HepG2 (cell line): Measurements from ENCODE around the gene PFKP. TPM values are rescaled to one million over a fixed set of nuclear protein-coding genes. Genes with fewer than 3 reads are reported as not detected.

Source experiments
- ARID5B ChIP-seq: IDR thresholded peaks from 2 replicates; pipeline ENCODE4 v1.4.0; 2020; ENCODE audit warnings: mild to moderate bottlenecking, missing genetic modification reagents
- BCL6 ChIP-seq: IDR thresholded peaks from 2 replicates; pipeline ENCODE4 v1.6.1; 2016; ENCODE audit warnings: missing genetic modification reagents, missing compliant biosample characterization
- CREB1 ChIP-seq, 2 experiments: fragments of 450-650 bp in 1 of 2; IDR thresholded peaks; 2 replicates each; pipeline ENCODE4 v1.6.1; 2016 to 2017; ENCODE audit warnings: control low read depth in 1 of 2, mild to moderate bottlenecking in 1 of 2, missing compliant biosample characterization in 1 of 2, missing genetic modification characterization in 1 of 2
- CREM ChIP-seq, 2 experiments: sonication (generic) in 1 of 2; formaldehyde crosslinking in 1 of 2; IDR thresholded peaks; 2 replicates each; pipeline versions ENCODE4 v1.4.0 to v1.6.1; 2016 to 2020; ENCODE audit warnings: antibody characterized with exemption in 1 of 2, mild to moderate bottlenecking in 1 of 2, missing genetic modification reagents in 1 of 2
- EP300 ChIP-seq, 3 experiments: sonication (generic) in 1 of 3; formaldehyde crosslinking in 1 of 3; IDR thresholded peaks; 2 replicates each; pipeline versions ENCODE4 v1.5.1 to v1.6.1; 2011 to 2020; ENCODE audit warnings: low read depth in 2 of 3, low read length in 2 of 3, borderline replicate concordance in 1 of 3, improper control_type of control experiment in 1 of 3, mild to moderate bottlenecking in 1 of 3, missing genetic modification reagents in 1 of 3, moderate library complexity in 1 of 3
- FOSL2 ChIP-seq: sonication (generic); formaldehyde crosslinking; IDR thresholded peaks from 2 replicates; pipeline ENCODE4 v1.4.0; 2020; ENCODE audit warnings: missing genetic modification reagents
- GATAD2A ChIP-seq: IDR thresholded peaks from 2 replicates; pipeline ENCODE4 v1.6.1; 2016
- GPN1 ChIP-seq: sonication (generic); formaldehyde crosslinking; IDR thresholded peaks from 2 replicates; pipeline ENCODE4 v1.5.1; 2020; ENCODE audit warnings: missing genetic modification reagents, borderline replicate concordance
- JUN ChIP-seq: sonication (generic); formaldehyde crosslinking; IDR thresholded peaks from 2 replicates; pipeline ENCODE4 v1.4.0; 2020; ENCODE audit warnings: mild to moderate bottlenecking, missing genetic modification reagents
- JUNB ChIP-seq: sonication (generic); formaldehyde crosslinking; IDR thresholded peaks from 2 replicates; pipeline ENCODE4 v1.8.0; 2022; ENCODE audit warnings: missing genetic modification reagents, mild to moderate bottlenecking, borderline replicate concordance
- NFIC ChIP-seq: IDR thresholded peaks from 2 replicates; pipeline ENCODE4 v1.6.1; 2012; ENCODE audit warnings: mild to moderate bottlenecking, low read length, inconsistent platforms
- NFYC ChIP-seq: IDR thresholded peaks from 2 replicates; pipeline ENCODE4 v1.6.1; 2016; ENCODE audit warnings: missing genetic modification reagents, missing compliant biosample characterization
- PAXIP1 ChIP-seq: sonication (generic); formaldehyde crosslinking; conservative IDR thresholded peaks from 2 replicates; pipeline ENCODE4 v1.4.0; 2020; ENCODE audit warnings: mild to moderate bottlenecking, missing genetic modification reagents, moderate library complexity
- REXO4 ChIP-seq: sonication (generic); formaldehyde crosslinking; IDR thresholded peaks from 2 replicates; pipeline ENCODE4 v1.8.0; 2022; ENCODE audit warnings: missing genetic modification reagents, mild to moderate bottlenecking, borderline replicate concordance
- SAP130 ChIP-seq: IDR thresholded peaks from 2 replicates; pipeline ENCODE4 v1.6.1; 2016; ENCODE audit warnings: low read depth
- SMARCC2 ChIP-seq: fragments of 450-650 bp; IDR thresholded peaks from 2 replicates; pipeline ENCODE4 v1.6.1; 2017; ENCODE audit warnings: antibody characterized with exemption, mild to moderate bottlenecking
- SNRNP70 ChIP-seq: fragments of 200-400 bp; formaldehyde crosslinking; IDR thresholded peaks from 2 replicates; pipeline ENCODE4 v1.6.1; 2017; ENCODE audit warnings: mild to moderate bottlenecking, low read depth, low read length, moderate library complexity
- TEAD3 ChIP-seq: optimal IDR thresholded peaks from 2 replicates; pipeline ENCODE3; 2016; ENCODE audit warnings: borderline replicate concordance
- ZBTB21 ChIP-seq: sonication (generic); formaldehyde crosslinking; IDR thresholded peaks from 2 replicates; pipeline ENCODE4 v1.4.0; 2020; ENCODE audit warnings: missing genetic modification reagents
- ZBTB7B ChIP-seq: sonication (generic); formaldehyde crosslinking; IDR thresholded peaks from 2 replicates; pipeline ENCODE4 v1.4.0; 2020; ENCODE audit warnings: missing genetic modification reagents
- ZNF335 ChIP-seq: sonication (generic); formaldehyde crosslinking; IDR thresholded peaks from 2 replicates; pipeline ENCODE4 v1.4.0; 2020; ENCODE audit warnings: missing genetic modification reagents
- ZNF460 ChIP-seq: sonication (generic); formaldehyde crosslinking; IDR thresholded peaks from 2 replicates; pipeline ENCODE4 v1.5.1; 2020; ENCODE audit warnings: missing genetic modification reagents, mild to moderate bottlenecking, borderline replicate concordance
- polyA plus RNA-seq, 8 experiments: library from polyadenylated mRNA; depleted of rRNA in 3 of 8; stranded (reverse) in 7 of 8; unstranded in 1 of 8; fragments of >200 nt; fragmentation: Illumina TruSeq in 4 of 8; extraction: Trizol in 4 of 8; gene quantifications; 2 replicates each; pipeline versions ENCODE4 v1.2.1 to v1.2.3, GENCODE V29; 2011 to 2016; ENCODE audit warnings: low read depth in 4 of 8, missing spikeins in 1 of 8, mixed read lengths in 1 of 8; ENCODE audit not compliant: insufficient read depth in 1 of 8
- total RNA-seq, 5 experiments: library from RNA; depleted of rRNA; stranded (reverse); fragments of >200 nt; fragmentation: Illumina TruSeq; extraction: Trizol; gene quantifications; 2 replicates each; pipeline ENCODE4 v1.2.3, GENCODE V29; 2016; ENCODE audit warnings: low read depth in 1 of 5

Gene PFKP
- total and polyA plus RNA-seq, 2 of the 13 experiments (the other 11 are each of a cell fraction or from before 2014, with no cell fraction given): 0.80 to 2.4 TPM

- TF ChIP-seq ARID5B (CRISPR knock-in tag) (peak; percentile 74), ZBTB7B (no peak), CREB1 (IDR thresholded peaks at IDR 0.05) (no peak), CREB1 (CRISPR knock-in tag; IDR thresholded peaks at IDR 0.05) (peak; percentile 46; the same call in 1 of the 2 replicates), SAP130 (CRISPR knock-in tag) (0 out of 2 replicates have a peak, but pooled peaks have one; percentile 9), REXO4 (no peak), GATAD2A (CRISPR knock-in tag) (0 out of 2 replicates have a peak, but pooled peaks have one; percentile 21), PAXIP1 (peak; percentile 37), ZBTB21 (0 out of 2 replicates have a peak, but pooled peaks have one; percentile 15), EP300 (IDR thresholded peaks at IDR 0.05; ENCODE audit: low read depth in 2 of 2, low read length in 2 of 2) (peak in 1 of 2 experiments; percentile 62; a peak in 2 of 4 replicates), EP300 (CRISPR knock-in tag; IDR thresholded peaks at IDR 0.05; ENCODE audit: borderline replicate concordance) (peak; percentile 44; the same call in 1 of the 2 replicates), JUNB (CRISPR knock-in tag) (0 out of 2 replicates have a peak, but pooled peaks have one; percentile 34), SNRNP70 (no peak), JUN (CRISPR knock-in tag) (0 out of 2 replicates have a peak, but pooled peaks have one; percentile 60), GPN1 (no peak), ZNF335 (no peak), NFIC (peak; percentile 49; the same call in 1 of the 2 replicates), ZNF460 (CRISPR knock-in tag) (no peak), TEAD3 (CRISPR knock-in tag) (peak; percentile 68), CREM (IDR thresholded peaks at IDR 0.05) (peak; percentile 40; the same call in 1 of the 2 replicates), CREM (CRISPR knock-in tag; IDR thresholded peaks at IDR 0.05) (no peak), BCL6 (peak; percentile 66), SMARCC2 (peak; percentile 63; the same call in 1 of the 2 replicates), FOSL2 (CRISPR knock-in tag) (peak; percentile 88), NFYC (CRISPR knock-in tag) (no peak)
These were observed 28.2 kb downstream of the PFKP start (continued) for GRCh38 chr10:3095373-3096139.
